SHP77 (cell line): ENCODE results near the gene BLOC1S5.
A peak's percentile ranks its signal among the peaks of the same experiment; 100 is the strongest.
"Not testable (repeated sequence)": the region's sequence is repeated elsewhere in the genome, so short reads cannot be mapped to it uniquely, and the experiment has no call there.

Experiments used
- DNase-seq, 2 experiments: peaks; one replicate each; lab custom pipeline; 2025; lab: John Stamatoyannopoulos, UW

The BLOC1S5 gene

DNA sequence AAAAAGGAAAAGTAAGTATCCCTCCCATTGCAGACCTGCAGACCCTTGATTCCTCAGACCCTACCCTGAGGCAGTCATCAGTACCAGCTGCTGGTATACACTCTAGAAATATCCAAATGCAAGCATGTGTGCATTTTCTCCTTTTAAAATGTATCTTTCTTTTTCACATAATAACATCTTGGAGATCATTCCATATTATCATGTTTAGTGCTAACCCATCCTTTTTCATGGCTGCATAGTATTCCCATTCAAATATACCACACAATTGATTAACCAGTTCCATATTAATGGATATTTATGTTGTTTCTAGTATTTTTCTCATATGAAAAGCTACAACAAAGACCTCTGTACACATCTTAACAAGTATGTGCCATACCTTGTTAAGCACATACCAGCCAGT is 70.8 kb downstream of the BLOC1S5 start:
- no peak for DNase-seq

GRCh38 chr6:7992002-7992815 is 72.0 kb downstream of the BLOC1S5 start:
- peak; percentile 14 to 26 for DNase-seq

DNA sequence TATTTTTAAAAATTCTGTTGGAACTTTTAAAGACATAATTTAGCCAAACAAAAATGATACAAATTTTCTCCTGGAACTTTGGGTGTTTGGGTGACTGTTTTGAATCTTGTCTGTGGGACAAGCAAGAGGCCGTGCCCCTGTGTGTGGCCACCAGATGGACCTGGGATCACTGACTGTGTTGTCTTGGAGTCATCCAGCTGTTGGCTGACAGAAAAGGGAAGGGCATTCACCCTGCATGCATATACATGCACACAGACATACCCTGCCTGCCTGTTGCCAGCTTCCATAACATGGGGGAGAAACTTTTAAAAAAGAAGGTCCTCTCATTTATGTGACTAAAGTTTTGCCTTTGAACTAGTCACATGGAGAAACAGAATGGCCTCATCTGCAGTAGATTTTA is 72.7 kb downstream of the BLOC1S5 start:
- no peak for DNase-seq

GRCh38 chr6:7986219-7986618 is 78.0 kb downstream of the BLOC1S5 start:
- no peak for DNase-seq

DNA sequence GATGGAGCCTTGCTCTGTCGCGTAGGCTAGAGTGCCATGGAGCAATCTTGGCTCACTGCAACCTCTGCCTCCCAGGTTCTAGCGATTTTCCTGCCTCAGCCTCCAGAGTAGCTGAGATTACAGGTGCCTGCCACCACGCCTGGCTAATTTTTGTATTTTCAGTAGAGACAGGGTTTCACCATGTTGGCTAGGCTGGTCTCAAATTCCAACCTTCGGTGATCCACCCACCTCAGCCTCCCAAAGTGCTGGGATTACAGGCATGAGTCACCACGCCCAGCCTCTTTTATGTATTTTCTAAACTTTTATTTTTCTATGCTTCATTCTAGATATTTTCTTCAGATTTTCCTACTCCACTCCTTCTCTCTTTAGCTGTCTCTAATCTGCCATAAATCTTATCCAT is 80.2 kb downstream of the BLOC1S5 start:
- DNase-seq: not testable (repeated sequence)

DNA sequence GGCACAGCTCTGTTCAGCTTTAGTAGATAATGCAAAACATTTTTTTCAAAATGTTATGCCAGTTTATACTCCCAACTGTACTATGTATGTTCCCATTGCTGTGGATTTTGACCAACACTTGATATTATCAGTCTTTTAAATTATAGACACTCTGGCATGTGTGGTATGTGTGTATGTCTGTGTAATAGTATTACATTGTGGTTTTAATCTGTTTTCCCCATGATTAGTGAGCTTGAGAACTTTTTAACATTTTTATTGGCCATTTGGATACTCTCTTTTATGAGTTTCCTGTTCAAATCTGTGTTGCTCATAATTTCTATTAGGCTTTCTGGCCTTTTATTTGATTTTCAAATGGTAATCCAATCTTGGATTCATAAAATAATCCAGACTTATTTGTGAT is 84.4 kb downstream of the BLOC1S5 start:
- no peak for DNase-seq

GRCh38 chr6:7978736-7979135 is 85.5 kb downstream of the BLOC1S5 start:
- no peak for DNase-seq

GRCh38 chr6:7976485-7977056 is 87.6 kb downstream of the BLOC1S5 start:
- DNase-seq: no peak

- DNase-seq: no peak
Measured at GRCh38 chr6:7975764-7976146, 88.4 kb downstream of the BLOC1S5 start.

DNA sequence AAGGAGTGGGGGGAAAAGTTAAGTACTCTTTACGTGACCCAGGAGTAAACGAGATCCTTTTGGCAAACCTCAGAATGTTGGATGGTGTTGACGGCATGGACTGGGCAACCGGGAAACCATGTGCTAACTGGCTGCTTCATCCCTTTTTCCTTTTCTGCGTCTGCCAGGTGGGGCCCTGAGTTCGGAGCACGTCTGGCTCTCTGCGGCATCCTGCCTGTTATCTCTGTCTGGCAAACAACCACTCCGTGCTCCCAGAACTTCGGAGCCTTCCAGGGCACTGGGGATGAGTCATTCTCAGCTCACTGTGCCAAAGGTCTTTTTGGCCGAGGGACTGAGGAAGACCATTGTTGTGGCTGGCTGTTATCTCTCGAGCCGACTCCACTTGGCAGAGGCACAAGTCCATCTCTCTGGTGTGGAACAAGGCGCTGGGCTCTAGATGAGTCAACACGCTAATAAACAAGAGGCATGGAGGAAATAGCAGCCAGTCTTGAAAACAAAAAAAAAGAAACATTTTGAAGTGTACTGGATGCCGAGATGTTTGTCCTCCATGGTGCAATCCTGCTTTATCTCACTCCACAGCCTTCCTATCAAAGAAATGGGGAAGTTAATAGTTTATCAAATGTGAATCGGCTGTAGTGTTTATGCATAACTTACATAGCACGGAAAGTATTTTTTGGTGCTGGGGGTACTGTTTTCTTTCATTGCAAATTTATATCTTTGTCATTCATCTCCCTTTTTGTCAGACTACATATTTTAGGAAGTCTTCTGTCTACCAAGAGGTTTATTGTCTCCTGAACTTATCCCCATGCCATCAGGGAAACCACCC is 89.0 kb downstream of the BLOC1S5 start:
- DNase-seq: peak; percentile 30 to 32

DNA sequence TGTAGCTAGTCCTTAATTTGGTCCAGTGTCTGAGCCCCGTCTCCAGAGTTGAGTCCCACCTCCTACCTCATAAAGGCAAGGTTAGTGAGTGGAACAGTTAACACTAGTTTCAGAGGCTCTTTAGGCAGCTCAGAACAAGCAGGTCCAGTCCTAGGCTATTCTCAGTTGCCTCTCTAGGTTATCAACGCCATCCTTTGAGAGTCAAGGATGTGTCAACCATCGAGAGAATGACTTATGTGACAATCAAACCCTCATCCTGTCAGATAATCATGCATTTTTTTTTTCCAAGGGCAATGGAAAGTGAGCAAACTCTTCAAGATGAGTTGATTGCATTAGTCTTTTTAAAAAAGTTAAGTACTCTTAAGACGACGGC is 89.6 kb downstream of the BLOC1S5 start:
- DNase-seq: no peak

GRCh38 chr6:7973584-7973983 is 90.6 kb downstream of the BLOC1S5 start:
- DNase-seq: no peak

- no peak for DNase-seq
Measured at GRCh38 chr6:7971499-7971898, 92.7 kb downstream of the BLOC1S5 start.

GRCh38 chr6:7970616-7971015 is 93.6 kb downstream of the BLOC1S5 start:
- DNase-seq: no peak
